DOHH2 (cell line): ENCODE measurements around the gene AFAP1L1.

Source experiments
- H3F3A ChIP-seq: fragments of 200-600 bp; sonication (generic), shearing (Covaris generic); 2 replicates; pipeline ENCODE4 v1.6.0; 2016; ENCODE audit warnings: antibody characterized with exemption, mild to moderate bottlenecking; ENCODE audit not compliant: control insufficient read depth, insufficient read depth
- H3K27ac ChIP-seq: fragments of 200-600 bp; sonication (generic); 2 replicates; pipeline ENCODE4 v1.5.1; 2014; ENCODE audit warnings: low read depth, mild to moderate bottlenecking, low read length, moderate library complexity
- H3K27me3 ChIP-seq: fragments of 200-600 bp; sonication (generic); 2 replicates; pipeline ENCODE4 v1.6.1; 2014; ENCODE audit warnings: mild to moderate bottlenecking, low read length, mixed read lengths; ENCODE audit not compliant: control insufficient read depth
- H3K36me3 ChIP-seq: fragments of 200-600 bp; sonication (generic); 2 replicates; pipeline ENCODE4 v1.6.1; 2014; ENCODE audit warnings: mild to moderate bottlenecking, low read length, moderate library complexity, mixed read lengths; ENCODE audit not compliant: control insufficient read depth
- H3K4me1 ChIP-seq: fragments of 200-600 bp; sonication (generic); 2 replicates; pipeline ENCODE4 v1.6.1; 2014; ENCODE audit warnings: mild to moderate bottlenecking, low read length, mixed read lengths; ENCODE audit not compliant: control insufficient read depth
- H3K4me2 ChIP-seq: fragments of 200-600 bp; sonication (generic); 2 replicates; pipeline ENCODE4 v1.6.0; 2014; ENCODE audit warnings: mild to moderate bottlenecking, low read length, moderate library complexity
- H3K4me3 ChIP-seq: fragments of 200-600 bp; sonication (generic); 2 replicates; pipeline ENCODE4 v1.5.1; 2014; ENCODE audit warnings: mild to moderate bottlenecking, low read length, mixed read lengths
- H3K79me2 ChIP-seq: fragments of 200-600 bp; sonication (generic); 2 replicates; pipeline ENCODE4 v1.6.1; 2014; ENCODE audit warnings: mild to moderate bottlenecking, low read length, mixed read lengths; ENCODE audit not compliant: control insufficient read depth
- H3K9me2 ChIP-seq: fragments of 200-600 bp; sonication (generic); replicated peaks from 2 replicates; pipeline ENCODE4 v1.6.1; 2014; ENCODE audit warnings: mild to moderate bottlenecking, low read length, mixed read lengths; ENCODE audit not compliant: control insufficient read depth
- H3K9me3 ChIP-seq: fragments of 200-600 bp; sonication (generic); 2 replicates; pipeline ENCODE4 v1.6.1; 2014; ENCODE audit warnings: antibody characterized with exemption, low read length, mixed read lengths; ENCODE audit not compliant: control insufficient read depth, insufficient read depth
- H4K20me1 ChIP-seq: fragments of 200-600 bp; sonication (generic); 2 replicates; pipeline ENCODE4 v1.6.0; 2014; ENCODE audit warnings: low read depth, mild to moderate bottlenecking, antibody characterized with exemption, low read length, moderate library complexity; ENCODE audit not compliant: control insufficient read depth, insufficient read depth
- EZH2phosphoT487 ChIP-seq: fragments of 200-600 bp; sonication (generic); IDR thresholded peaks from 2 replicates; pipeline ENCODE4 v1.6.1; 2017; ENCODE audit warnings: borderline replicate concordance, mild to moderate bottlenecking, antibody characterized with exemption, low read length, moderate library complexity, mixed read lengths
- TF ChIP-seq, protein P1 (sequence below): fragments of 200-600 bp; sonication (generic); IDR thresholded peaks from one replicate; pipeline ENCODE4 v1.5.1; 2014; ENCODE audit warnings: antibody characterized with exemption, mild to moderate bottlenecking, low read depth, low read length; ENCODE audit not compliant: poor library complexity, severe bottlenecking

The AFAP1L1 gene

DNA sequence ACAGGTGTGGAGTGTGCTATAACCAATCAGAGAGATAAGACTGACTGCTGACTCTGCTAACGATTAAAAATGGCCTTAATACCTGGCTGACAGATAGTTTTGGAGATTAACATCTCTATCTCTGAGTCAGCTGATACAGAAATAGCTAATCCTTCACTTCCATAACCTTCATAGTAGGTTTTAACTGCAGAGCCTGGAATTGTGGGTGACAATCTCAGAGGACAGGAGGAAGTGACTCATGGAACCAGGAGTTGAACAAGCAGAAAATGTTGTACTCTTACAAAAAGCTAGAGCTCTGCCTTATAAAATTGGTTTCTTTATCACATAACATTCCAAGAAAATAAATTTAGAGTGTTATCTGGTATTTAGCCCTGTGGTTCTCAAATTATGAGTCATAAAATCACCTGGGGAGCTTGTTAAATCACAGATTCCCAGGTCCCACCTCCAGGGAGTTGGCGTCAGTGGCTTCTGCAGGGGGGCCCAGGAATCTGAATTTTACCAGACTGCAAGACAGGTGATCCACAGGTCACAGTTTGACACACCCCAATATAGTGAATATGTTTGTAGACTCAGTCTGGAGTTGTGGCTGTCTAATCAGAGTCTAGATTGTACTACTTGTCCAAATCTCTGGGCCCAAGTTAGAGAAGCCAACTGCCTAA lies 44.4 kb upstream of the AFAP1L1 start:
- no peak overlapping the region for H3K4me3 ChIP-seq
- peaks cover 10% of the 10 kb centered on the region for H3K4me1 ChIP-seq
- no peaks in the 10 kb centered on the region for H3K9me2 ChIP-seq
- H3K27me3 ChIP-seq: peaks cover 31% of the 10 kb centered on the region
- H3K9me3 ChIP-seq: no peaks in the 10 kb centered on the region
- no peaks in the 10 kb centered on the region for H3K36me3 ChIP-seq
- no peak overlapping the region for H3K27ac ChIP-seq
- TF ChIP-seq, protein P1, sequence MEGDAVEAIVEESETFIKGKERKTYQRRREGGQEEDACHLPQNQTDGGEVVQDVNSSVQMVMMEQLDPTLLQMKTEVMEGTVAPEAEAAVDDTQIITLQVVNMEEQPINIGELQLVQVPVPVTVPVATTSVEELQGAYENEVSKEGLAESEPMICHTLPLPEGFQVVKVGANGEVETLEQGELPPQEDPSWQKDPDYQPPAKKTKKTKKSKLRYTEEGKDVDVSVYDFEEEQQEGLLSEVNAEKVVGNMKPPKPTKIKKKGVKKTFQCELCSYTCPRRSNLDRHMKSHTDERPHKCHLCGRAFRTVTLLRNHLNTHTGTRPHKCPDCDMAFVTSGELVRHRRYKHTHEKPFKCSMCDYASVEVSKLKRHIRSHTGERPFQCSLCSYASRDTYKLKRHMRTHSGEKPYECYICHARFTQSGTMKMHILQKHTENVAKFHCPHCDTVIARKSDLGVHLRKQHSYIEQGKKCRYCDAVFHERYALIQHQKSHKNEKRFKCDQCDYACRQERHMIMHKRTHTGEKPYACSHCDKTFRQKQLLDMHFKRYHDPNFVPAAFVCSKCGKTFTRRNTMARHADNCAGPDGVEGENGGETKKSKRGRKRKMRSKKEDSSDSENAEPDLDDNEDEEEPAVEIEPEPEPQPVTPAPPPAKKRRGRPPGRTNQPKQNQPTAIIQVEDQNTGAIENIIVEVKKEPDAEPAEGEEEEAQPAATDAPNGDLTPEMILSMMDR: no peak
- TF ChIP-seq EZH2phosphoT487: no peak
- no peaks in the 10 kb centered on the region for H4K20me1 ChIP-seq
- no peaks in the 10 kb centered on the region for H3F3A ChIP-seq
- H3K79me2 ChIP-seq: no peaks in the 10 kb centered on the region
- no peak overlapping the region for H3K4me2 ChIP-seq

DNA sequence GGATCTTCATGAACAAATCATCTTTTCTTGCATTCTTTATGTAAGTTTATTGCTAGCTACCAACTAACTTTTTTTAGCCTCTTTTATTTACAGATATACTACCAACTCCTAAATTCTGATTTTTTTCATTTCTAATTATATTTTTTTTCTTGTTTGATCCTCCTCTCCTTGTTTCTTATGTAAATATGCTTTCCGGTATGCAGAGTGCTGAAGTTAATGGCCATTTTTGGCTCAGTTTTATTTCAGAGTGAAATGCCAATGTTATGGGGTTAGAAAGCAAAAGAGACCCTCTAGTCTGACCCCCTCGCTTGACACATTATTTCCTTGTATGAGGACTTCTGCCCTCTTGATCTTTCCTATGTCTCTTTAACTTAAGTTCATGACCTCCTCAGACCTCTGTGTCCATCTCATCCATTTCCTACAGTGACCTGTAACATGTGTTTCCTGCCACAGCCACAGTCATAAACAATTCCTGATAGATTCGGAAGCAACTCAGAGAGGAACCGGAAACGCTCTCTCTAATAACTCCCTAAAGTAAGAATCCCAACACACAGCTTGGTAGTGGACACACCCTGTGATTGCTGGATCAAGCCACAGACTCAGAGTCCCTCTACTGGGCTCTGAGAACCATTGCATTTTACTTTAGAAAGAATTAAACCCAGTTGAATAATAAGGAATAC lies 42.9 kb upstream of the AFAP1L1 start:
- H3F3A ChIP-seq: no peaks in the 10 kb centered on the region
- no peaks in the 10 kb centered on the region for H3K9me2 ChIP-seq
- H4K20me1 ChIP-seq: no peaks in the 10 kb centered on the region
- H3K4me3 ChIP-seq: no peak overlapping the region
- peaks cover 42% of the 10 kb centered on the region for H3K27me3 ChIP-seq
- TF ChIP-seq, protein P1: peak; percentile 16
- TF ChIP-seq EZH2phosphoT487: no peak
- H3K4me1 ChIP-seq: no peaks in the 10 kb centered on the region
- no peak overlapping the region for H3K4me2 ChIP-seq
- no peaks in the 10 kb centered on the region for H3K36me3 ChIP-seq
- H3K27ac ChIP-seq: no peak overlapping the region
- H3K9me3 ChIP-seq: no peaks in the 10 kb centered on the region
- no peaks in the 10 kb centered on the region for H3K79me2 ChIP-seq

DNA sequence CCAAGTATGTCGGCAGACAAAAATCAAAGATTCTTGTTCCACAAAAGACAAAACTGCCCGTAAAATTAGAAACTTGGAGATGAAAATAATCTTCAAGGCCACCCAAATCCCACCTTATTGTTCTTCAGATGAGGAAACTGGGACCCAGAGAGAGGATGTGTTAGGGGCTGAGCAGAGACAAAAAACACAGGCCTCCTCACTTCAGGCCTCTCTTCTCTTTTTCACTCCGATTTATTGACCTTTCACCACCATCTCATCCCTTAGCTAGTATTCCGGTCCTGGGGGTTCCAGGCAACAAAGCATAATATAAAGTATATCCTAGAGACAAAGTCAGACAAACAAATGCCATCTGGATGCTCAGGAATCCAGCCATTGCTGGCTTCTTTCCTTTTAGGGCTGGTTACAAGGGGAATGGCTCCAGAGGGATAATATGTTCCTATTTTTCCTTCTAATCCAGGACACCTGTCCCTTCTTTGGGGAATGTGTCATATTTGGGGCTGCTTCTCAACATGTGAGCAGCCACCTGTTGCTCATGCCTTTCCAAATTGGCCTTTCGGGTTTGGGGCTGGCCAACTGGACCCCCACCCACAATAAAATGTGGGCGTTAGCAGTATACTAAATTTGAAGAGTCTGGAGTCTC lies 42.2 kb upstream of the AFAP1L1 start:
- TF ChIP-seq EZH2phosphoT487: no peak
- TF ChIP-seq, protein P1: no peak
- H3K79me2 ChIP-seq: no peaks in the 10 kb centered on the region
- H3K27me3 ChIP-seq: peaks cover 49% of the 10 kb centered on the region
- no peaks in the 10 kb centered on the region for H3F3A ChIP-seq
- H4K20me1 ChIP-seq: no peaks in the 10 kb centered on the region
- no peak overlapping the region for H3K4me3 ChIP-seq
- H3K36me3 ChIP-seq: no peaks in the 10 kb centered on the region
- no peaks in the 10 kb centered on the region for H3K4me1 ChIP-seq
- no peak overlapping the region for H3K27ac ChIP-seq
- no peaks in the 10 kb centered on the region for H3K9me2 ChIP-seq
- no peaks in the 10 kb centered on the region for H3K9me3 ChIP-seq
- H3K4me2 ChIP-seq: no peak overlapping the region
